ENCODE data around the gene MTO1. TPM values are rescaled to one million over a fixed set of nuclear protein-coding genes. Genes with fewer than 3 reads are reported as not detected.

Gene MTO1
- polyA plus RNA-seq, 1 of the 3 experiments (the other 2 are of a cell fraction), result 11.4 TPM

DNA sequence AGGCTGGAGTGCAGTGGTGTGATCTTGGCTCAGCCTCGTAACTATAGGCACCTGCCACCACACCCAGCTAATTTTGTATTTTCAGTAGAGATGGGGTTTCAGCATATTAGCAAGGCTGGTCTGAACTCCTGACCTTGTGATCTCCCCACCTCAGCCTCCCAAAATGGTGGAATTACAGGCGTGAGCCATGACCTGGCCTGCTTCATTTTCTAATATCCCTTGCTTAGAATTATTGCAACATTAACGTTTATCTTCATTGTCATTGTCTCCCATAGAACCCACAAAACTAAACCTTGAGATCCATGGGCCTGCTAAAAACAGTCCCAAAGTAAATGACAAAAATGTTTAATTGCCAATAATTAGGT, 53.2 kb downstream of the MTO1 start:
- Histone ChIP-seq H3K4me2 (no peak overlapping the region), H3F3A (replicated peaks; ENCODE audit: insufficient read depth) (peaks cover 84% of the 10 kb centered on the region), H3K4me3 (ENCODE audit: low read depth in 2 of 2, low read length in 1 of 2) (no peak overlapping the region), H3K27ac (ENCODE audit: low read depth in 2 of 2, low read length in 1 of 2) (peak overlapping the region in 1 of 2 experiments; percentile 97; a peak in 3 of 4 replicates), H3K4me1 (ENCODE audit: control insufficient read depth in 1 of 2, insufficient read depth in 2 of 2, low read depth in 1 of 2, low read length in 1 of 2) (peaks cover 14 to 16% of the 10 kb centered on the region in 2 experiments; a peak in 3 of 4 replicates), H3K9me2 (no peaks in the 10 kb centered on the region), H3K9ac (no peak overlapping the region), H4K20me1 (ENCODE audit: insufficient read depth) (peaks cover 66% of the 10 kb centered on the region), H3K36me3 (replicated peaks in 1 of 2; ENCODE audit: control insufficient read depth in 1 of 2, insufficient read depth in 2 of 2, low read length in 1 of 2) (peaks cover 43 to 48% of the 10 kb centered on the region in 2 experiments), H3K79me2 (ENCODE audit: insufficient read depth) (peaks cover 35% of the 10 kb centered on the region), H3K27me3 (ENCODE audit: insufficient read depth) (no peaks in the 10 kb centered on the region), H3K9me3 (no peaks in the 10 kb centered on the region), H2AFZ (ENCODE audit: low read depth) (no peak overlapping the region)
- DNase-seq, result no peak
- CTCF ChIA-PET, result interaction anchor here (0.8 to 3.0 kb wide), 4 partner anchors 14 to 138 kb away, joined by 3 to 22 read pairs (median 9); partner anchors contain the start of gene SLC17A5
- POLR2A ChIA-PET, result interaction anchor here (1.0 to 3.1 kb wide), 4 partner anchors 14 to 53 kb away, joined by 3 to 11 read pairs (median 4); partner anchors contain the start of gene MTO1
- TF ChIP-seq TCF12 (IDR thresholded peaks at IDR 0.05), result no peak
- TF ChIP-seq TAF1 (IDR thresholded peaks at IDR 0.05; ENCODE audit: borderline replicate concordance, low read depth, low read length), result no peak
- TF ChIP-seq, protein P1, sequence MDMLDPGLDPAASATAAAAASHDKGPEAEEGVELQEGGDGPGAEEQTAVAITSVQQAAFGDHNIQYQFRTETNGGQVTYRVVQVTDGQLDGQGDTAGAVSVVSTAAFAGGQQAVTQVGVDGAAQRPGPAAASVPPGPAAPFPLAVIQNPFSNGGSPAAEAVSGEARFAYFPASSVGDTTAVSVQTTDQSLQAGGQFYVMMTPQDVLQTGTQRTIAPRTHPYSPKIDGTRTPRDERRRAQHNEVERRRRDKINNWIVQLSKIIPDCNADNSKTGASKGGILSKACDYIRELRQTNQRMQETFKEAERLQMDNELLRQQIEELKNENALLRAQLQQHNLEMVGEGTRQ (IDR thresholded peaks at IDR 0.05; ENCODE audit: borderline replicate concordance, low read depth, low read length), result no peak
- no peak for TF ChIP-seq YY1 (IDR thresholded peaks at IDR 0.05; ENCODE audit: low read depth)
- no peak for TF ChIP-seq NRF1 (IDR thresholded peaks at IDR 0.05; ENCODE audit: low read depth, low read length)
- no peak; the same call in 1 of the 2 replicates for TF ChIP-seq POLR2AphosphoS5 (IDR thresholded peaks at IDR 0.05; ENCODE audit: low read depth, low read length)
- no peak for TF ChIP-seq TEAD4 (IDR thresholded peaks at IDR 0.05; ENCODE audit: borderline replicate concordance, insufficient read depth)
- TF ChIP-seq RAD21 (IDR thresholded peaks at IDR 0.05; ENCODE audit: low read length), result no peak
- TF ChIP-seq GABPA (IDR thresholded peaks at IDR 0.05; ENCODE audit: low read depth), result no peak
- TF ChIP-seq, protein P2, sequence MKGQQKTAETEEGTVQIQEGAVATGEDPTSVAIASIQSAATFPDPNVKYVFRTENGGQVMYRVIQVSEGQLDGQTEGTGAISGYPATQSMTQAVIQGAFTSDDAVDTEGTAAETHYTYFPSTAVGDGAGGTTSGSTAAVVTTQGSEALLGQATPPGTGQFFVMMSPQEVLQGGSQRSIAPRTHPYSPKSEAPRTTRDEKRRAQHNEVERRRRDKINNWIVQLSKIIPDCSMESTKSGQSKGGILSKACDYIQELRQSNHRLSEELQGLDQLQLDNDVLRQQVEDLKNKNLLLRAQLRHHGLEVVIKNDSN (IDR thresholded peaks at IDR 0.05; ENCODE audit: borderline replicate concordance, low read depth), result no peak
- TF ChIP-seq FOXJ3 (CRISPR knock-in tag; IDR thresholded peaks at IDR 0.05), result no peak
- no peak for TF ChIP-seq MEF2A (IDR thresholded peaks at IDR 0.05; ENCODE audit: borderline replicate concordance, low read depth)
- TF ChIP-seq SIN3A (IDR thresholded peaks at IDR 0.05; ENCODE audit: borderline replicate concordance, low read depth, low read length), result no peak
- TF ChIP-seq, protein P3, sequence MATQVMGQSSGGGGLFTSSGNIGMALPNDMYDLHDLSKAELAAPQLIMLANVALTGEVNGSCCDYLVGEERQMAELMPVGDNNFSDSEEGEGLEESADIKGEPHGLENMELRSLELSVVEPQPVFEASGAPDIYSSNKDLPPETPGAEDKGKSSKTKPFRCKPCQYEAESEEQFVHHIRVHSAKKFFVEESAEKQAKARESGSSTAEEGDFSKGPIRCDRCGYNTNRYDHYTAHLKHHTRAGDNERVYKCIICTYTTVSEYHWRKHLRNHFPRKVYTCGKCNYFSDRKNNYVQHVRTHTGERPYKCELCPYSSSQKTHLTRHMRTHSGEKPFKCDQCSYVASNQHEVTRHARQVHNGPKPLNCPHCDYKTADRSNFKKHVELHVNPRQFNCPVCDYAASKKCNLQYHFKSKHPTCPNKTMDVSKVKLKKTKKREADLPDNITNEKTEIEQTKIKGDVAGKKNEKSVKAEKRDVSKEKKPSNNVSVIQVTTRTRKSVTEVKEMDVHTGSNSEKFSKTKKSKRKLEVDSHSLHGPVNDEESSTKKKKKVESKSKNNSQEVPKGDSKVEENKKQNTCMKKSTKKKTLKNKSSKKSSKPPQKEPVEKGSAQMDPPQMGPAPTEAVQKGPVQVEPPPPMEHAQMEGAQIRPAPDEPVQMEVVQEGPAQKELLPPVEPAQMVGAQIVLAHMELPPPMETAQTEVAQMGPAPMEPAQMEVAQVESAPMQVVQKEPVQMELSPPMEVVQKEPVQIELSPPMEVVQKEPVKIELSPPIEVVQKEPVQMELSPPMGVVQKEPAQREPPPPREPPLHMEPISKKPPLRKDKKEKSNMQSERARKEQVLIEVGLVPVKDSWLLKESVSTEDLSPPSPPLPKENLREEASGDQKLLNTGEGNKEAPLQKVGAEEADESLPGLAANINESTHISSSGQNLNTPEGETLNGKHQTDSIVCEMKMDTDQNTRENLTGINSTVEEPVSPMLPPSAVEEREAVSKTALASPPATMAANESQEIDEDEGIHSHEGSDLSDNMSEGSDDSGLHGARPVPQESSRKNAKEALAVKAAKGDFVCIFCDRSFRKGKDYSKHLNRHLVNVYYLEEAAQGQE (IDR thresholded peaks at IDR 0.05; ENCODE audit: low read depth, low read length), result no peak
- TF ChIP-seq, protein P4, sequence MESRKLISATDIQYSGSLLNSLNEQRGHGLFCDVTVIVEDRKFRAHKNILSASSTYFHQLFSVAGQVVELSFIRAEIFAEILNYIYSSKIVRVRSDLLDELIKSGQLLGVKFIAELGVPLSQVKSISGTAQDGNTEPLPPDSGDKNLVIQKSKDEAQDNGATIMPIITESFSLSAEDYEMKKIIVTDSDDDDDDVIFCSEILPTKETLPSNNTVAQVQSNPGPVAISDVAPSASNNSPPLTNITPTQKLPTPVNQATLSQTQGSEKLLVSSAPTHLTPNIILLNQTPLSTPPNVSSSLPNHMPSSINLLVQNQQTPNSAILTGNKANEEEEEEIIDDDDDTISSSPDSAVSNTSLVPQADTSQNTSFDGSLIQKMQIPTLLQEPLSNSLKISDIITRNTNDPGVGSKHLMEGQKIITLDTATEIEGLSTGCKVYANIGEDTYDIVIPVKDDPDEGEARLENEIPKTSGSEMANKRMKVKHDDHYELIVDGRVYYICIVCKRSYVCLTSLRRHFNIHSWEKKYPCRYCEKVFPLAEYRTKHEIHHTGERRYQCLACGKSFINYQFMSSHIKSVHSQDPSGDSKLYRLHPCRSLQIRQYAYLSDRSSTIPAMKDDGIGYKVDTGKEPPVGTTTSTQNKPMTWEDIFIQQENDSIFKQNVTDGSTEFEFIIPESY (IDR thresholded peaks at IDR 0.05; ENCODE audit: borderline replicate concordance, low read depth), result no peak
- no peak for TF ChIP-seq NFIC (IDR thresholded peaks at IDR 0.05; ENCODE audit: borderline replicate concordance)
- TF ChIP-seq GATA2 (CRISPR knock-in tag; IDR thresholded peaks at IDR 0.05), result no peak
- TF ChIP-seq, protein P5, sequence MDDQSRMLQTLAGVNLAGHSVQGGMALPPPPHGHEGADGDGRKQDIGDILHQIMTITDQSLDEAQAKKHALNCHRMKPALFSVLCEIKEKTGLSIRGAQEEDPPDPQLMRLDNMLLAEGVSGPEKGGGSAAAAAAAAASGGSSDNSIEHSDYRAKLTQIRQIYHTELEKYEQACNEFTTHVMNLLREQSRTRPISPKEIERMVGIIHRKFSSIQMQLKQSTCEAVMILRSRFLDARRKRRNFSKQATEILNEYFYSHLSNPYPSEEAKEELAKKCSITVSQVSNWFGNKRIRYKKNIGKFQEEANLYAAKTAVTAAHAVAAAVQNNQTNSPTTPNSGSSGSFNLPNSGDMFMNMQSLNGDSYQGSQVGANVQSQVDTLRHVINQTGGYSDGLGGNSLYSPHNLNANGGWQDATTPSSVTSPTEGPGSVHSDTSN (IDR thresholded peaks at IDR 0.05), result no peak
- no peak for TF ChIP-seq FOSL2 (IDR thresholded peaks at IDR 0.05; ENCODE audit: borderline replicate concordance, low read depth)
- 63% methylated on average over 3 of the region's 3 CpGs for WGBS (ENCODE audit: low lambda C conversion rate)
